SK-N-DZ (cell line): ENCODE results near the gene DAZAP1.
"Not testable (repeated sequence)": the region's sequence is repeated elsewhere in the genome, so short reads cannot be mapped to it uniquely, and the experiment has no call there.

Source experiments
- DNase-seq: peaks from one replicate; pipeline ENCODE4 v3.0.0-alpha.2; 2015; ENCODE audit warnings: low spot score

The DAZAP1 gene

GRCh38 chr19:1471010-1471514 is 63.7 kb downstream of the DAZAP1 start:
- DNase-seq = peak; percentile 70

- DNase-seq = no peak
Measured at GRCh38 chr19:1471515-1472160, 64.3 kb downstream of the DAZAP1 start.

GRCh38 chr19:1472231-1473084 is 65.1 kb downstream of the DAZAP1 start:
- no peak for DNase-seq

- DNase-seq = no peak
Measured at GRCh38 chr19:1473085-1473851, 65.9 kb downstream of the DAZAP1 start.

- DNase-seq = no peak
Measured at GRCh38 chr19:1474011-1474764, 66.8 kb downstream of the DAZAP1 start.

GRCh38 chr19:1474765-1475351 is 67.5 kb downstream of the DAZAP1 start:
- no peak for DNase-seq

- no peak for DNase-seq
Measured at GRCh38 chr19:1475751-1476437, 68.5 kb downstream of the DAZAP1 start.

GRCh38 chr19:1477056-1477455 is 69.7 kb downstream of the DAZAP1 start:
- DNase-seq = not testable (repeated sequence)

GRCh38 chr19:1478934-1479707 is 71.7 kb downstream of the DAZAP1 start, which contains the start of gene C19orf25:
Gene C19orf25 (minus strand): TSS chr19:1479215. CDS start chr19:1478903, 312 bp downstream.
- DNase-seq = peak; percentile 95

- no peak for DNase-seq
Measured at GRCh38 chr19:1481224-1481892, 74.0 kb downstream of the DAZAP1 start.

- no peak for DNase-seq
Measured at GRCh38 chr19:1481893-1482360, 74.5 kb downstream of the DAZAP1 start.

GRCh38 chr19:1482361-1483130 is 75.2 kb downstream of the DAZAP1 start:
- no peak for DNase-seq

- DNase-seq = no peak
Measured at GRCh38 chr19:1483131-1483978, 76.0 kb downstream of the DAZAP1 start.

GRCh38 chr19:1483979-1484428 is 76.6 kb downstream of the DAZAP1 start:
- DNase-seq = no peak
